SK-N-SH (cell line): ENCODE measurements around the gene C1QTNF5. TPM values are rescaled to one million over a fixed set of nuclear protein-coding genes. Genes with fewer than 3 reads are reported as not detected.

ENCODE experiments used
- CTCF ChIA-PET: fragments of 300-600, 350-600 bp; formaldehyde crosslinking; extraction: SDS; loops from one replicate; lab custom pipeline; 2021; lab: Yijun Ruan, JAX
- POLR2A ChIA-PET: fragments of 350-600 bp; sonication (Branson Sonifier 250); formaldehyde crosslinking; extraction: SDS; loops from one replicate; lab custom pipeline; 2020; ENCODE audit warnings: antibody characterized with exemption, inconsistent platforms; lab: Yijun Ruan, JAX
- DNase-seq: peaks from one replicate; pipeline ENCODE4 v3.0.0; 2012
- H2AFZ ChIP-seq: fragments of 200-600 bp; sonication (generic); 2 replicates; pipeline ENCODE4 v1.8.1; 2016; ENCODE audit warnings: antibody characterized with exemption, mild to moderate bottlenecking, low read depth
- H3F3A ChIP-seq: fragments of 200-600 bp; sonication (generic); replicated peaks from 2 replicates; pipeline ENCODE3; 2016; ENCODE audit warnings: antibody characterized with exemption, mild to moderate bottlenecking; ENCODE audit not compliant: insufficient read depth
- H3K27ac ChIP-seq, 2 experiments: fragments of 200-500 bp in 1 of 2; fragments of 200-600 bp in 1 of 2; sonication (Bioruptor generic) in 1 of 2; sonication (generic), shearing (Covaris generic) in 1 of 2; 2 replicates each; pipeline versions ENCODE4 v1.5.1 to v1.6.1; 2014 to 2016; ENCODE audit warnings: low read depth in 2 of 2, inconsistent platforms in 1 of 2, low read length in 1 of 2, mild to moderate bottlenecking in 1 of 2, mixed read lengths in 1 of 2
- H3K27me3 ChIP-seq: fragments of 200-600 bp; sonication (generic), shearing (Covaris generic); 2 replicates; pipeline ENCODE4 v1.6.1; 2016; ENCODE audit warnings: mixed run types; ENCODE audit not compliant: insufficient read depth
- H3K36me3 ChIP-seq, 2 experiments: fragments of 200-500 bp in 1 of 2; fragments of 200-600 bp in 1 of 2; sonication (Bioruptor generic) in 1 of 2; sonication (generic) in 1 of 2; replicated peaks in 1 of 2; 2 replicates each; pipeline versions ENCODE3 to v1.5.1; 2014 to 2016; ENCODE audit warnings: low read length in 1 of 2, mild to moderate bottlenecking in 1 of 2; ENCODE audit not compliant: insufficient read depth in 2 of 2, control insufficient read depth in 1 of 2
- H3K4me1 ChIP-seq, 2 experiments: fragments of 200-500 bp in 1 of 2; fragments of 200-600 bp in 1 of 2; sonication (Bioruptor generic) in 1 of 2; sonication (generic), shearing (Covaris generic) in 1 of 2; 2 replicates each; pipeline versions ENCODE4 v1.5.1 to v1.6.1; 2014 to 2016; ENCODE audit warnings: low read depth in 1 of 2, low read length in 1 of 2, mixed run types in 1 of 2; ENCODE audit not compliant: insufficient read depth in 2 of 2, control insufficient read depth in 1 of 2
- H3K4me2 ChIP-seq: fragments of 200-600 bp; sonication (generic), shearing (Covaris generic); 2 replicates; pipeline ENCODE4 v1.6.1; 2017; ENCODE audit warnings: mixed run types
- H3K4me3 ChIP-seq, 2 experiments: fragments of 200-500 bp in 1 of 2; fragments of 200-600 bp in 1 of 2; sonication (Bioruptor generic) in 1 of 2; sonication (generic), shearing (Covaris generic) in 1 of 2; 2 replicates each; pipeline versions ENCODE4 v1.5.1 to v1.8.1; 2014 to 2016; ENCODE audit warnings: low read depth in 2 of 2, inconsistent platforms in 1 of 2, low read length in 1 of 2, mild to moderate bottlenecking in 1 of 2, mixed read lengths in 1 of 2, moderate library complexity in 1 of 2
- H3K79me2 ChIP-seq: fragments of 200-600 bp; sonication (generic); 2 replicates; pipeline ENCODE4 v1.8.1; 2017; ENCODE audit warnings: mild to moderate bottlenecking; ENCODE audit not compliant: insufficient read depth
- H3K9ac ChIP-seq: fragments of 200-600 bp; sonication (generic); 2 replicates; pipeline ENCODE4 v1.6.1; 2017; ENCODE audit warnings: mixed run types
- H3K9me2 ChIP-seq: fragments of 200-600 bp; sonication (generic); 2 replicates; pipeline ENCODE4 v1.6.1; 2017; ENCODE audit warnings: mixed run types
- H3K9me3 ChIP-seq: fragments of 200-600 bp; sonication (generic); 2 replicates; pipeline ENCODE4 v1.6.1; 2017; ENCODE audit warnings: mixed run types, mild to moderate bottlenecking, moderate library complexity
- H4K20me1 ChIP-seq: fragments of 200-600 bp; sonication (generic); 2 replicates; pipeline ENCODE4 v1.6.1; 2017; ENCODE audit warnings: mild to moderate bottlenecking, mixed run types; ENCODE audit not compliant: insufficient read depth
- EP300 ChIP-seq, 2 experiments: IDR thresholded peaks; 2 replicates each; pipeline versions ENCODE4 v1.4.0 to v1.6.1; 2012; ENCODE audit warnings: borderline replicate concordance in 1 of 2, low read depth in 1 of 2, low read length in 1 of 2
- EZH2phosphoT487 ChIP-seq: fragments of 200-600 bp; sonication (generic); IDR thresholded peaks from 2 replicates; pipeline ENCODE4 v1.6.1; 2017; ENCODE audit warnings: low read depth, mixed run types, mild to moderate bottlenecking, antibody characterized with exemption, moderate library complexity, borderline replicate concordance
- FOSL2 ChIP-seq: IDR thresholded peaks from 2 replicates; pipeline ENCODE4 v1.4.0; 2012; ENCODE audit warnings: low read depth, mild to moderate bottlenecking, moderate library complexity, borderline replicate concordance
- FOXJ3 ChIP-seq: sonication (generic); formaldehyde crosslinking; IDR thresholded peaks from 2 replicates; pipeline ENCODE4 v1.5.1; 2020; ENCODE audit warnings: mild to moderate bottlenecking, missing genetic modification reagents
- FOXM1 ChIP-seq: IDR thresholded peaks from 2 replicates; pipeline ENCODE4 v1.4.0; 2012; ENCODE audit warnings: low read depth, mild to moderate bottlenecking
- GABPA ChIP-seq: IDR thresholded peaks from 2 replicates; pipeline ENCODE4 v1.4.0; 2012; ENCODE audit warnings: low read depth, mild to moderate bottlenecking
- GATA2 ChIP-seq: sonication (generic); formaldehyde crosslinking; IDR thresholded peaks from 2 replicates; pipeline ENCODE4 v1.5.0; 2020; ENCODE audit warnings: mild to moderate bottlenecking, missing genetic modification reagents
- JUND ChIP-seq: IDR thresholded peaks from 2 replicates; pipeline ENCODE4 v1.4.0; 2012
- MXI1 ChIP-seq: IDR thresholded peaks from 2 replicates; pipeline ENCODE4 v1.6.1; 2012; ENCODE audit warnings: mild to moderate bottlenecking, low read depth, low read length, improper control_type of control experiment
- NFIC ChIP-seq: IDR thresholded peaks from 2 replicates; pipeline ENCODE4 v1.4.0; 2012; ENCODE audit warnings: borderline replicate concordance
- POLR2AphosphoS5 ChIP-seq: IDR thresholded peaks from 2 replicates; pipeline ENCODE4 v1.6.1; 2012; ENCODE audit warnings: low read depth, low read length
- RAD21 ChIP-seq: IDR thresholded peaks from 2 replicates; pipeline ENCODE4 v1.6.1; 2012; ENCODE audit warnings: mild to moderate bottlenecking, low read length
- RCOR1 ChIP-seq: fragments of 150-350 bp; IDR thresholded peaks from 2 replicates; pipeline ENCODE4 v1.6.1; 2017; ENCODE audit warnings: antibody characterized with exemption, low read length
- RFX5 ChIP-seq: IDR thresholded peaks from 2 replicates; pipeline ENCODE4 v1.6.1; 2012; ENCODE audit warnings: mild to moderate bottlenecking, improper control_type of control experiment, low read length
- SIN3A ChIP-seq: IDR thresholded peaks from 2 replicates; pipeline ENCODE4 v1.6.1; 2012; ENCODE audit warnings: low read depth, mild to moderate bottlenecking, low read length, moderate library complexity, borderline replicate concordance
- SMC3 ChIP-seq: IDR thresholded peaks from 2 replicates; pipeline ENCODE4 v1.6.1; 2012; ENCODE audit warnings: low read depth, low read length, improper control_type of control experiment
- TAF1 ChIP-seq: IDR thresholded peaks from 2 replicates; pipeline ENCODE4 v1.6.1; 2012; ENCODE audit warnings: low read depth, mild to moderate bottlenecking, low read length, moderate library complexity, borderline replicate concordance
- TCF12 ChIP-seq: IDR thresholded peaks from 2 replicates; pipeline ENCODE4 v1.4.0; 2012
- YY1 ChIP-seq: IDR thresholded peaks from 2 replicates; pipeline ENCODE4 v1.4.0; 2012; ENCODE audit warnings: low read depth, mild to moderate bottlenecking
- WGBS: methylation state at CpG from one replicate; pipeline ENCODE4 v1.1.6; 2017; ENCODE audit warnings: low lambda C conversion rate; 5-methylcytosine and 5-hydroxymethylcytosine counted together
- polyA plus RNA-seq, 3 experiments: library from polyadenylated mRNA; depleted of rRNA; stranded (reverse); fragments of >200 nt; gene quantifications; 2 replicates each; pipeline ENCODE4 v1.2.3, GENCODE V29; 2012
- TF ChIP-seq, protein P1 (sequence below): fragments of 150-350 bp; IDR thresholded peaks from 2 replicates; pipeline ENCODE4 v1.6.1; 2017; ENCODE audit warnings: antibody characterized with exemption, low read length, low read depth, borderline replicate concordance
- TF ChIP-seq, protein P2 (sequence below): IDR thresholded peaks from 2 replicates; pipeline ENCODE4 v1.6.1; 2012; ENCODE audit warnings: mild to moderate bottlenecking, low read depth, low read length, moderate library complexity
- TF ChIP-seq, protein P3 (sequence below): IDR thresholded peaks from 2 replicates; pipeline ENCODE4 v1.4.0; 2012; ENCODE audit warnings: low read depth, borderline replicate concordance
- TF ChIP-seq, protein P4 (sequence below): fragments of 150-350 bp; IDR thresholded peaks from 2 replicates; pipeline ENCODE4 v1.6.1; 2016; ENCODE audit warnings: mild to moderate bottlenecking, low read depth, low read length

The C1QTNF5 gene
- polyA plus RNA-seq, 1 of the 3 experiments (the other 2 are of a cell fraction), result 0.71 TPM

DNA sequence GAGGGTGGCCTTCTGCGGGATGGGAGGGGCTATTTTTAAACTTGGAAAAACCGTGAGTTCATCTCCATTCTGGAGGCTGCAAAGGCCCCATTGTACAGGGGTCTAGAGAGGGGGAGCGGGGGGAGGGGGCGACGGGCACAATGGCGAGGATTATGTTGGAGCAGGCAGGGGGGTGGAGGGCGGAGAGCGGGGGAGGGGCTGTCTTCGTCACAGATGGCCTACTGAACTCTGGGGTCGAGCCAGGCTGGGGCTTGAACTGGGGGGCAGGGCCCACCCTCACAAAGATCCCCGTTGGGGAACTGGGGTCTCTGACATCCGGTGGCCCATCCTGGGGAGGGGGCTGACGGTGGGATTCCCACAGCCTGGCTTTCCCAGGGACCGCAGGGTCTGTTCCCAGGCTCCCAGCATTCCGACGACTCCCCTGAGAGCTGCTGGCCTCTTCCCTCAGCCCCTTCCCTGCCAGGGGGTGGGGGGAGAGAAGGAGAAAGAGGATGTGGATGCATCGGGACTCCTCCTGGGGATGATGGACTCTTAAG, 20.4 kb downstream of the C1QTNF5 start:
- CTCF ChIA-PET, result interaction anchor here (1.2 to 8.9 kb wide), 6 partner anchors 19 to 185 kb away, joined by 4 to 106 read pairs (median 6); partner anchors contain the start of genes C1QTNF5 and CBL
- H3K4me1 ChIP-seq, result peaks cover 12 to 34% of the 10 kb centered on the region in 2 experiments; a peak in 2 of 4 replicates

DNA sequence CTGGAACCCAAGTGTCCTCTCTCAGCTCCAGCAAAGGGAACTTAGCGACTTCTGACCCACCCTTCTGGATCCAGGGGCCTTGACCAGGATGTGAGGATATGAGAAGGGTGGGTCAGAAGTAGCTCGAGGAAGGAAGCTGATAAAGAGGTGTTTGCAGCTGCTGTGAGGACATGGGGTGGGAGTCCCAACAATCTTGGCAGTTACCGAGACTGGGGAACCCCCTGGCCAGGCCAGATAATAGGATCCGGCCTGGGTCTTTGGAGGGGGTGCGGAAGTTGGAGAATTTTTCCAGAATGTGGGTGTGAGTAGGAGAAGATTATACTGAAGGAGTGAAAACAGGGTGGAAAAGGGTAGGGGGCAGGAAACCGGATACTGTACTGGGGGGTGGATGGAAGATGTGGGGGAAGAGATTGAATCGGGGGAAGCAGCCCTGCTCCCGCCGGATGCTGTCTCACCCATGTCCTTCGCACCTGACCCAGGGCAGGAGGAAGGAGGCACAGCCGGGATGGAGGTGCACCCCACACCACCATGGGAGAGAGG, 20.9 kb downstream of the C1QTNF5 start:
- no peaks in the 10 kb centered on the region for H3K27me3 ChIP-seq
- no peaks in the 10 kb centered on the region for H4K20me1 ChIP-seq
- H3K27ac ChIP-seq, result no peak overlapping the region
- no peak for DNase-seq
- no peak overlapping the region for H3K4me3 ChIP-seq
- 95% methylated on average over 10 of the region's 11 CpGs for WGBS
- peaks cover 4% of the 10 kb centered on the region for H3F3A ChIP-seq
- H3K9me3 ChIP-seq, result no peaks in the 10 kb centered on the region
- CTCF ChIA-PET, result interaction anchor here (1.2 to 8.9 kb wide), 5 partner anchors 19 to 123 kb away, joined by 3 to 106 read pairs (median 5); partner anchors contain the start of genes C1QTNF5 and CBL
- POLR2A ChIA-PET, result no interaction called here
- peaks cover 12 to 34% of the 10 kb centered on the region in 2 experiments; a peak in 2 of 4 replicates for H3K4me1 ChIP-seq
- H3K79me2 ChIP-seq, result no peaks in the 10 kb centered on the region
- no peak overlapping the region for H3K4me2 ChIP-seq
- H3K9me2 ChIP-seq, result no peaks in the 10 kb centered on the region
- H2AFZ ChIP-seq, result no peak overlapping the region
- no peak overlapping the region for H3K9ac ChIP-seq
- H3K36me3 ChIP-seq, result no peaks in the 10 kb centered on the region
- TF ChIP-seq, protein P1, sequence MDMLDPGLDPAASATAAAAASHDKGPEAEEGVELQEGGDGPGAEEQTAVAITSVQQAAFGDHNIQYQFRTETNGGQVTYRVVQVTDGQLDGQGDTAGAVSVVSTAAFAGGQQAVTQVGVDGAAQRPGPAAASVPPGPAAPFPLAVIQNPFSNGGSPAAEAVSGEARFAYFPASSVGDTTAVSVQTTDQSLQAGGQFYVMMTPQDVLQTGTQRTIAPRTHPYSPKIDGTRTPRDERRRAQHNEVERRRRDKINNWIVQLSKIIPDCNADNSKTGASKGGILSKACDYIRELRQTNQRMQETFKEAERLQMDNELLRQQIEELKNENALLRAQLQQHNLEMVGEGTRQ, result no peak
- TF ChIP-seq SIN3A, result no peak
- no peak for TF ChIP-seq POLR2AphosphoS5
- no peak for TF ChIP-seq JUND
- no peak for TF ChIP-seq GATA2 (CRISPR knock-in tag)
- TF ChIP-seq, protein P2, sequence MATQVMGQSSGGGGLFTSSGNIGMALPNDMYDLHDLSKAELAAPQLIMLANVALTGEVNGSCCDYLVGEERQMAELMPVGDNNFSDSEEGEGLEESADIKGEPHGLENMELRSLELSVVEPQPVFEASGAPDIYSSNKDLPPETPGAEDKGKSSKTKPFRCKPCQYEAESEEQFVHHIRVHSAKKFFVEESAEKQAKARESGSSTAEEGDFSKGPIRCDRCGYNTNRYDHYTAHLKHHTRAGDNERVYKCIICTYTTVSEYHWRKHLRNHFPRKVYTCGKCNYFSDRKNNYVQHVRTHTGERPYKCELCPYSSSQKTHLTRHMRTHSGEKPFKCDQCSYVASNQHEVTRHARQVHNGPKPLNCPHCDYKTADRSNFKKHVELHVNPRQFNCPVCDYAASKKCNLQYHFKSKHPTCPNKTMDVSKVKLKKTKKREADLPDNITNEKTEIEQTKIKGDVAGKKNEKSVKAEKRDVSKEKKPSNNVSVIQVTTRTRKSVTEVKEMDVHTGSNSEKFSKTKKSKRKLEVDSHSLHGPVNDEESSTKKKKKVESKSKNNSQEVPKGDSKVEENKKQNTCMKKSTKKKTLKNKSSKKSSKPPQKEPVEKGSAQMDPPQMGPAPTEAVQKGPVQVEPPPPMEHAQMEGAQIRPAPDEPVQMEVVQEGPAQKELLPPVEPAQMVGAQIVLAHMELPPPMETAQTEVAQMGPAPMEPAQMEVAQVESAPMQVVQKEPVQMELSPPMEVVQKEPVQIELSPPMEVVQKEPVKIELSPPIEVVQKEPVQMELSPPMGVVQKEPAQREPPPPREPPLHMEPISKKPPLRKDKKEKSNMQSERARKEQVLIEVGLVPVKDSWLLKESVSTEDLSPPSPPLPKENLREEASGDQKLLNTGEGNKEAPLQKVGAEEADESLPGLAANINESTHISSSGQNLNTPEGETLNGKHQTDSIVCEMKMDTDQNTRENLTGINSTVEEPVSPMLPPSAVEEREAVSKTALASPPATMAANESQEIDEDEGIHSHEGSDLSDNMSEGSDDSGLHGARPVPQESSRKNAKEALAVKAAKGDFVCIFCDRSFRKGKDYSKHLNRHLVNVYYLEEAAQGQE, result no peak
- TF ChIP-seq, protein P3, sequence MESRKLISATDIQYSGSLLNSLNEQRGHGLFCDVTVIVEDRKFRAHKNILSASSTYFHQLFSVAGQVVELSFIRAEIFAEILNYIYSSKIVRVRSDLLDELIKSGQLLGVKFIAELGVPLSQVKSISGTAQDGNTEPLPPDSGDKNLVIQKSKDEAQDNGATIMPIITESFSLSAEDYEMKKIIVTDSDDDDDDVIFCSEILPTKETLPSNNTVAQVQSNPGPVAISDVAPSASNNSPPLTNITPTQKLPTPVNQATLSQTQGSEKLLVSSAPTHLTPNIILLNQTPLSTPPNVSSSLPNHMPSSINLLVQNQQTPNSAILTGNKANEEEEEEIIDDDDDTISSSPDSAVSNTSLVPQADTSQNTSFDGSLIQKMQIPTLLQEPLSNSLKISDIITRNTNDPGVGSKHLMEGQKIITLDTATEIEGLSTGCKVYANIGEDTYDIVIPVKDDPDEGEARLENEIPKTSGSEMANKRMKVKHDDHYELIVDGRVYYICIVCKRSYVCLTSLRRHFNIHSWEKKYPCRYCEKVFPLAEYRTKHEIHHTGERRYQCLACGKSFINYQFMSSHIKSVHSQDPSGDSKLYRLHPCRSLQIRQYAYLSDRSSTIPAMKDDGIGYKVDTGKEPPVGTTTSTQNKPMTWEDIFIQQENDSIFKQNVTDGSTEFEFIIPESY, result no peak
- no peak for TF ChIP-seq FOSL2
- TF ChIP-seq FOXM1, result no peak
- no peak for TF ChIP-seq YY1
- no peak for TF ChIP-seq NFIC
- TF ChIP-seq TAF1, result no peak

More for the DNA sequence above, 20.4 kb downstream of the C1QTNF5 start:
- no peak overlapping the region for H3K9ac ChIP-seq
- H3K9me3 ChIP-seq, result no peaks in the 10 kb centered on the region
- peaks cover 4% of the 10 kb centered on the region for H3F3A ChIP-seq
- no peaks in the 10 kb centered on the region for H3K9me2 ChIP-seq
- WGBS, result 84% methylated on average over 15 of the region's 17 CpGs
- no peaks in the 10 kb centered on the region for H4K20me1 ChIP-seq
- H2AFZ ChIP-seq, result no peak overlapping the region
- no peaks in the 10 kb centered on the region for H3K36me3 ChIP-seq
- no peak for DNase-seq
- H3K4me2 ChIP-seq, result no peak overlapping the region
- no peak overlapping the region for H3K4me3 ChIP-seq
- H3K79me2 ChIP-seq, result no peaks in the 10 kb centered on the region
- no peaks in the 10 kb centered on the region for H3K27me3 ChIP-seq
- TF ChIP-seq SMC3 (no peak), NFIC (no peak), GATA2 (CRISPR knock-in tag) (no peak), JUND (no peak), FOXJ3 (CRISPR knock-in tag) (no peak), FOSL2 (no peak), EZH2phosphoT487 (no peak), EP300 (IDR thresholded peaks at IDR 0.05; ENCODE audit: borderline replicate concordance in 1 of 2, low read depth in 1 of 2, low read length in 1 of 2) (no peak), MXI1 (no peak), YY1 (no peak), RAD21 (no peak), RCOR1 (no peak), RFX5 (no peak), GABPA (no peak), TCF12 (no peak)
- TF ChIP-seq, protein P4, sequence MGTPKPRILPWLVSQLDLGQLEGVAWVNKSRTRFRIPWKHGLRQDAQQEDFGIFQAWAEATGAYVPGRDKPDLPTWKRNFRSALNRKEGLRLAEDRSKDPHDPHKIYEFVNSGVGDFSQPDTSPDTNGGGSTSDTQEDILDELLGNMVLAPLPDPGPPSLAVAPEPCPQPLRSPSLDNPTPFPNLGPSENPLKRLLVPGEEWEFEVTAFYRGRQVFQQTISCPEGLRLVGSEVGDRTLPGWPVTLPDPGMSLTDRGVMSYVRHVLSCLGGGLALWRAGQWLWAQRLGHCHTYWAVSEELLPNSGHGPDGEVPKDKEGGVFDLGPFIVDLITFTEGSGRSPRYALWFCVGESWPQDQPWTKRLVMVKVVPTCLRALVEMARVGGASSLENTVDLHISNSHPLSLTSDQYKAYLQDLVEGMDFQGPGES, result no peak
- POLR2A ChIA-PET, result no interaction called here
- no peak overlapping the region for H3K27ac ChIP-seq
